HepG2 (cell line): ENCODE measurements around the gene ZDHHC7. TPM values are rescaled to one million over a fixed set of nuclear protein-coding genes. Genes with fewer than 3 reads are reported as not detected.

Experiments
- CCDC6 ChIP-seq: sonication (generic); formaldehyde crosslinking; IDR thresholded peaks from 2 replicates; pipeline ENCODE4 v1.8.1; 2022; ENCODE audit warnings: mild to moderate bottlenecking, missing genetic modification reagents, moderate library complexity
- HMG20A ChIP-seq: IDR thresholded peaks from 2 replicates; pipeline ENCODE4 v1.6.1; 2016; ENCODE audit warnings: borderline replicate concordance
- KAT2B ChIP-seq: fragments of 150-350 bp; IDR thresholded peaks from 2 replicates; pipeline ENCODE4 v1.6.1; 2014; ENCODE audit warnings: low read depth, low read length, borderline replicate concordance
- LCORL ChIP-seq, 2 experiments: fragments of 450-650 bp in 1 of 2; sonication (generic) in 1 of 2; formaldehyde crosslinking in 1 of 2; IDR thresholded peaks; 2 replicates each; pipeline versions ENCODE4 v1.5.0 to v1.6.1; 2017 to 2020; ENCODE audit warnings: antibody characterized with exemption in 1 of 2, missing genetic modification reagents in 1 of 2
- MIER3 ChIP-seq: IDR thresholded peaks from 2 replicates; pipeline ENCODE4 v1.6.1; 2016; ENCODE audit warnings: missing compliant biosample characterization, borderline replicate concordance
- NFKBIZ ChIP-seq: IDR thresholded peaks from 2 replicates; pipeline ENCODE4 v1.6.1; 2018; ENCODE audit warnings: missing genetic modification reagents, missing compliant biosample characterization
- POGZ ChIP-seq: sonication (generic); formaldehyde crosslinking; IDR thresholded peaks from 2 replicates; pipeline ENCODE4 v1.4.0; 2020; ENCODE audit warnings: mild to moderate bottlenecking, missing genetic modification reagents
- SPEN ChIP-seq: sonication (generic); formaldehyde crosslinking; IDR thresholded peaks from 2 replicates; pipeline ENCODE4 v1.5.1; 2020; ENCODE audit warnings: low read depth, mild to moderate bottlenecking, missing genetic modification reagents
- ZFY ChIP-seq: sonication (generic); formaldehyde crosslinking; IDR thresholded peaks from 2 replicates; pipeline ENCODE4 v1.4.0; 2020; ENCODE audit warnings: missing genetic modification reagents
- ZNF143 ChIP-seq: sonication (generic); formaldehyde crosslinking; IDR thresholded peaks from 2 replicates; pipeline ENCODE4 v1.4.0; 2020; ENCODE audit warnings: missing genetic modification reagents
- ZNF253 ChIP-seq: sonication (generic); formaldehyde crosslinking; IDR thresholded peaks from 2 replicates; pipeline ENCODE4 v1.8.0; 2022; ENCODE audit warnings: mild to moderate bottlenecking, missing genetic modification reagents, borderline replicate concordance
- ZNF616 ChIP-seq: sonication (generic); formaldehyde crosslinking; IDR thresholded peaks from 2 replicates; pipeline ENCODE4 v1.5.0; 2020; ENCODE audit warnings: low read depth, mild to moderate bottlenecking, missing genetic modification reagents
- ZNF720 ChIP-seq: sonication (generic); formaldehyde crosslinking; IDR thresholded peaks from 2 replicates; pipeline ENCODE4 v1.4.0; 2020; ENCODE audit warnings: missing genetic modification reagents
- ZNF747 ChIP-seq: sonication (generic); formaldehyde crosslinking; IDR thresholded peaks from 2 replicates; pipeline ENCODE4 v1.8.1; 2023; ENCODE audit warnings: missing genetic modification reagents, mild to moderate bottlenecking, borderline replicate concordance
- ZNF773 ChIP-seq: sonication (generic); formaldehyde crosslinking; IDR thresholded peaks from 2 replicates; pipeline ENCODE4 v1.4.0; 2020; ENCODE audit warnings: missing genetic modification reagents, borderline replicate concordance
- ZNF83 ChIP-seq: sonication (generic); formaldehyde crosslinking; IDR thresholded peaks from 2 replicates; pipeline ENCODE4 v1.4.0; 2020; ENCODE audit warnings: missing genetic modification reagents, mild to moderate bottlenecking, borderline replicate concordance
- polyA plus RNA-seq, 8 experiments: library from polyadenylated mRNA; depleted of rRNA in 3 of 8; stranded (reverse) in 7 of 8; unstranded in 1 of 8; fragments of >200 nt; fragmentation: Illumina TruSeq in 4 of 8; extraction: Trizol in 4 of 8; gene quantifications; 2 replicates each; pipeline versions ENCODE4 v1.2.1 to v1.2.3, GENCODE V29; 2011 to 2016; ENCODE audit warnings: low read depth in 4 of 8, missing spikeins in 1 of 8, mixed read lengths in 1 of 8; ENCODE audit not compliant: insufficient read depth in 1 of 8
- total RNA-seq, 5 experiments: library from RNA; depleted of rRNA; stranded (reverse); fragments of >200 nt; fragmentation: Illumina TruSeq; extraction: Trizol; gene quantifications; 2 replicates each; pipeline ENCODE4 v1.2.3, GENCODE V29; 2016; ENCODE audit warnings: low read depth in 1 of 5
- TF ChIP-seq, protein P1 (sequence below): sonication (generic); formaldehyde crosslinking; IDR thresholded peaks from 2 replicates; pipeline ENCODE4 v1.5.0; 2020; ENCODE audit warnings: missing genetic modification reagents
- TF ChIP-seq, protein P2 (sequence below): fragments of 450-650 bp; IDR thresholded peaks from 2 replicates; pipeline ENCODE4 v1.6.1; 2017; ENCODE audit warnings: mild to moderate bottlenecking
- TF ChIP-seq, protein P3 (sequence below), 2 experiments: IDR thresholded peaks; 2 replicates each; pipeline ENCODE4 v1.6.1; 2011 to 2012; ENCODE audit warnings: low read length in 2 of 2, borderline replicate concordance in 1 of 2, low read depth in 1 of 2, mild to moderate bottlenecking in 1 of 2, moderate library complexity in 1 of 2

Gene ZDHHC7
- total and polyA plus RNA-seq, 2 of the 13 experiments (the other 11 are each of a cell fraction or from before 2014, with no cell fraction given), result 46.8 to 67.6 TPM

DNA sequence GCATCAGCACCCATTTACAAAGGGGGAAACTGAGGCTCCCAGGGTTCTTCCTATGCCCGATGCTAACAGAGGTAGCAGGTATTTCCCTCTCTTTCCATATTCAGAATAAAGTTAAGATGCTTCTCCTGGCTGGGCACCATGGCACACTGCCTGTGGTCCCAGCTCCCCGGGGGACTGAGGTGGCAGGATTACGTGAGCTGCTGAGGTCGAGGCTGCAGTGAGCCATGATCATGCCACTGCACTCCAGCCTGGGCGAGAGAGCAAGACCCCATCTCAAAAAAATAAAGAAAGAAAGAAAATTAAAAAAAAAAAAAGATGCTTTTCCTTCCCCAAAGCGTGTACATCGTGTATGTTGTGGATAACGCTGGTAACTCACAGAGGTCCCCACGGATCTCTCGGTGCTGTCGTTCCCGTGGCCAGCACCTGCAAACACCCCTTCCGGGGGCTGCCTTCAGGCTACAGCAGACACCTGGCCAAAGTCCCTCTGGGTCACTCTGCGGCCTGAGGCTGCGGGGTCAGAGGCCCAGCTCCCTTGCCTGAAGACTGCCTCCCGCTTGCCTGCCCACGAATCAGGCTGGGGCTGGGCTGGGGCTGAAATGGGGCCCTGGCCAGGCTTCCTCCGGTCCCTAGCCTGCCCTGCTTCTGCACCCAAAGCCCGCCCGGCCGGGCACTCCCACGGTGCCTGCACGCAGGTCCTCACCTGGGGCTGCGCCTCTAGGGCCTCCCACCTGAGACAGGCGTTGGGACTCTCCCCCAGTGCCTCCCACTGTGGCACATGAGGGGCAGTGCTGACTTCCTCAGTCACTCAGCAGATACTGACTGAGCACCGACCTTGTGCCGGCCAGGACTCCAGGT is 63.1 kb downstream of the ZDHHC7 start (continued):
- no peak for TF ChIP-seq ZNF253 (CRISPR knock-in tag)
- TF ChIP-seq ZNF616 (CRISPR knock-in tag), result 0 out of 2 replicates have a peak, but pooled peaks have one; percentile 59
- TF ChIP-seq LCORL (IDR thresholded peaks at IDR 0.05), result no peak
- peak; percentile 90; the same call in 1 of the 2 replicates for TF ChIP-seq LCORL (CRISPR knock-in tag; IDR thresholded peaks at IDR 0.05)
- TF ChIP-seq POGZ (CRISPR knock-in tag), result peak; percentile 67
- TF ChIP-seq, protein P1, sequence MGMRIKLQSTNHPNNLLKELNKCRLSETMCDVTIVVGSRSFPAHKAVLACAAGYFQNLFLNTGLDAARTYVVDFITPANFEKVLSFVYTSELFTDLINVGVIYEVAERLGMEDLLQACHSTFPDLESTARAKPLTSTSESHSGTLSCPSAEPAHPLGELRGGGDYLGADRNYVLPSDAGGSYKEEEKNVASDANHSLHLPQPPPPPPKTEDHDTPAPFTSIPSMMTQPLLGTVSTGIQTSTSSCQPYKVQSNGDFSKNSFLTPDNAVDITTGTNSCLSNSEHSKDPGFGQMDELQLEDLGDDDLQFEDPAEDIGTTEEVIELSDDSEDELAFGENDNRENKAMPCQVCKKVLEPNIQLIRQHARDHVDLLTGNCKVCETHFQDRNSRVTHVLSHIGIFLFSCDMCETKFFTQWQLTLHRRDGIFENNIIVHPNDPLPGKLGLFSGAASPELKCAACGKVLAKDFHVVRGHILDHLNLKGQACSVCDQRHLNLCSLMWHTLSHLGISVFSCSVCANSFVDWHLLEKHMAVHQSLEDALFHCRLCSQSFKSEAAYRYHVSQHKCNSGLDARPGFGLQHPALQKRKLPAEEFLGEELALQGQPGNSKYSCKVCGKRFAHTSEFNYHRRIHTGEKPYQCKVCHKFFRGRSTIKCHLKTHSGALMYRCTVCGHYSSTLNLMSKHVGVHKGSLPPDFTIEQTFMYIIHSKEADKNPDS (CRISPR knock-in tag), result no peak
- peak; percentile 65; the same call in 1 of the 2 replicates for TF ChIP-seq ZNF747 (CRISPR knock-in tag)
- TF ChIP-seq MIER3 (CRISPR knock-in tag), result no peak
- TF ChIP-seq, protein P2, sequence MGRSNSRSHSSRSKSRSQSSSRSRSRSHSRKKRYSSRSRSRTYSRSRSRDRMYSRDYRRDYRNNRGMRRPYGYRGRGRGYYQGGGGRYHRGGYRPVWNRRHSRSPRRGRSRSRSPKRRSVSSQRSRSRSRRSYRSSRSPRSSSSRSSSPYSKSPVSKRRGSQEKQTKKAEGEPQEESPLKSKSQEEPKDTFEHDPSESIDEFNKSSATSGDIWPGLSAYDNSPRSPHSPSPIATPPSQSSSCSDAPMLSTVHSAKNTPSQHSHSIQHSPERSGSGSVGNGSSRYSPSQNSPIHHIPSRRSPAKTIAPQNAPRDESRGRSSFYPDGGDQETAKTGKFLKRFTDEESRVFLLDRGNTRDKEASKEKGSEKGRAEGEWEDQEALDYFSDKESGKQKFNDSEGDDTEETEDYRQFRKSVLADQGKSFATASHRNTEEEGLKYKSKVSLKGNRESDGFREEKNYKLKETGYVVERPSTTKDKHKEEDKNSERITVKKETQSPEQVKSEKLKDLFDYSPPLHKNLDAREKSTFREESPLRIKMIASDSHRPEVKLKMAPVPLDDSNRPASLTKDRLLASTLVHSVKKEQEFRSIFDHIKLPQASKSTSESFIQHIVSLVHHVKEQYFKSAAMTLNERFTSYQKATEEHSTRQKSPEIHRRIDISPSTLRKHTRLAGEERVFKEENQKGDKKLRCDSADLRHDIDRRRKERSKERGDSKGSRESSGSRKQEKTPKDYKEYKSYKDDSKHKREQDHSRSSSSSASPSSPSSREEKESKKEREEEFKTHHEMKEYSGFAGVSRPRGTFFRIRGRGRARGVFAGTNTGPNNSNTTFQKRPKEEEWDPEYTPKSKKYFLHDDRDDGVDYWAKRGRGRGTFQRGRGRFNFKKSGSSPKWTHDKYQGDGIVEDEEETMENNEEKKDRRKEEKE, result no peak
- no peak for TF ChIP-seq ZNF143 (CRISPR knock-in tag)
- TF ChIP-seq CCDC6 (CRISPR knock-in tag), result no peak
- no peak for TF ChIP-seq ZNF720 (CRISPR knock-in tag)
- peak; percentile 54; the same call in 1 of the 2 replicates for TF ChIP-seq SPEN (CRISPR knock-in tag)
- TF ChIP-seq KAT2B, result no peak
- TF ChIP-seq NFKBIZ (CRISPR knock-in tag), result no peak
- 0 out of 2 replicates have a peak, but pooled peaks have one; percentile 36 for TF ChIP-seq HMG20A (CRISPR knock-in tag)
- no peak for TF ChIP-seq ZNF773 (CRISPR knock-in tag)
- TF ChIP-seq, protein P3, sequence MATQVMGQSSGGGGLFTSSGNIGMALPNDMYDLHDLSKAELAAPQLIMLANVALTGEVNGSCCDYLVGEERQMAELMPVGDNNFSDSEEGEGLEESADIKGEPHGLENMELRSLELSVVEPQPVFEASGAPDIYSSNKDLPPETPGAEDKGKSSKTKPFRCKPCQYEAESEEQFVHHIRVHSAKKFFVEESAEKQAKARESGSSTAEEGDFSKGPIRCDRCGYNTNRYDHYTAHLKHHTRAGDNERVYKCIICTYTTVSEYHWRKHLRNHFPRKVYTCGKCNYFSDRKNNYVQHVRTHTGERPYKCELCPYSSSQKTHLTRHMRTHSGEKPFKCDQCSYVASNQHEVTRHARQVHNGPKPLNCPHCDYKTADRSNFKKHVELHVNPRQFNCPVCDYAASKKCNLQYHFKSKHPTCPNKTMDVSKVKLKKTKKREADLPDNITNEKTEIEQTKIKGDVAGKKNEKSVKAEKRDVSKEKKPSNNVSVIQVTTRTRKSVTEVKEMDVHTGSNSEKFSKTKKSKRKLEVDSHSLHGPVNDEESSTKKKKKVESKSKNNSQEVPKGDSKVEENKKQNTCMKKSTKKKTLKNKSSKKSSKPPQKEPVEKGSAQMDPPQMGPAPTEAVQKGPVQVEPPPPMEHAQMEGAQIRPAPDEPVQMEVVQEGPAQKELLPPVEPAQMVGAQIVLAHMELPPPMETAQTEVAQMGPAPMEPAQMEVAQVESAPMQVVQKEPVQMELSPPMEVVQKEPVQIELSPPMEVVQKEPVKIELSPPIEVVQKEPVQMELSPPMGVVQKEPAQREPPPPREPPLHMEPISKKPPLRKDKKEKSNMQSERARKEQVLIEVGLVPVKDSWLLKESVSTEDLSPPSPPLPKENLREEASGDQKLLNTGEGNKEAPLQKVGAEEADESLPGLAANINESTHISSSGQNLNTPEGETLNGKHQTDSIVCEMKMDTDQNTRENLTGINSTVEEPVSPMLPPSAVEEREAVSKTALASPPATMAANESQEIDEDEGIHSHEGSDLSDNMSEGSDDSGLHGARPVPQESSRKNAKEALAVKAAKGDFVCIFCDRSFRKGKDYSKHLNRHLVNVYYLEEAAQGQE (IDR thresholded peaks at IDR 0.05; ENCODE audit: borderline replicate concordance in 1 of 2, low read depth in 1 of 2, low read length in 2 of 2), result no peak
- peak; percentile 74 for TF ChIP-seq ZFY (CRISPR knock-in tag)
- TF ChIP-seq ZNF83, result no peak
